K562 (cell line): Measurements from ENCODE around the gene CCL13. TPM values are rescaled to one million over a fixed set of nuclear protein-coding genes. Genes with fewer than 3 reads are reported as not detected.

Experiments used
- ATAC-seq: fragments of 200-7000 bp; cut with Tn5 transposase; 3 replicates; pipeline ENCODE4 v1.9.1; 2020; ENCODE audit warnings: moderate library complexity
- BruUV-seq: library from RNA; stranded (reverse); fragments of 400-500 nt; replicated peaks from 2 replicates; lab custom pipeline; 2021; lab: Mats Ljungman, UMichigan
- CTCF ChIA-PET: fragments of 300-600 bp; formaldehyde crosslinking; extraction: SDS; loops from one replicate; lab custom pipeline; 2021; ENCODE audit warnings: low intra/inter-chr PET ratio; lab: Yijun Ruan, JAX
- POLR2A ChIA-PET: fragments of 300-600, 350-650 bp; sonication (Branson Sonifier 250); formaldehyde crosslinking; extraction: SDS; loops from one replicate; lab custom pipeline; 2021; ENCODE audit warnings: antibody characterized with exemption, inconsistent platforms; lab: Yijun Ruan, JAX
- DNase-seq, 4 experiments: peaks; one replicate each; pipeline versions ENCODE4 v3.0.0 to v3.0.0-alpha.2; 2011 to 2018; ENCODE audit warnings: low spot score in 3 of 4, mixed read lengths in 3 of 4; ENCODE audit errors: extremely low read depth in 1 of 4
- FAIRE-seq: peaks from 2 replicates; lab custom pipeline; 2011; peaks lifted over from hg19 to GRCh38; lab: Jason Lieb, UNC
- H2AFZ ChIP-seq: 2 replicates; pipeline ENCODE4 v1.6.0; 2011; ENCODE audit warnings: low read depth, low read length, control low read depth, inconsistent platforms
- H3K27ac ChIP-seq: fragments of 200-600 bp; 3 replicates; pipeline ENCODE4 v1.8.0; 2011; ENCODE audit warnings: low read depth, mild to moderate bottlenecking, control low read depth, inconsistent platforms, low read length, moderate library complexity, mixed read lengths; ENCODE audit errors: extremely low read depth
- H3K27me3 ChIP-seq, 2 experiments: fragments of 300-600 bp in 1 of 2; 2 replicates in 1 of 2; 3 replicates in 1 of 2; pipeline versions ENCODE4 v1.6.0 to v1.8.0; 2011; ENCODE audit warnings: inconsistent platforms in 2 of 2, low read length in 2 of 2, mild to moderate bottlenecking in 1 of 2, mixed read lengths in 1 of 2, moderate library complexity in 1 of 2; ENCODE audit not compliant: control insufficient read depth in 2 of 2, insufficient read depth in 2 of 2
- H3K36me3 ChIP-seq: fragments of 300-600 bp; 3 replicates; pipeline ENCODE4 v1.8.0; 2011; ENCODE audit warnings: mild to moderate bottlenecking, low read length, inconsistent platforms; ENCODE audit not compliant: control insufficient read depth, insufficient read depth
- H3K4me1 ChIP-seq, 2 experiments: fragments of 200-600 bp in 1 of 2; replicated peaks in 1 of 2; 2 replicates in 1 of 2; 3 replicates in 1 of 2; pipeline versions ENCODE4 v1.5.1 to v1.8.0; 2011; ENCODE audit warnings: inconsistent platforms in 2 of 2, low read length in 2 of 2, mild to moderate bottlenecking in 1 of 2, mixed read lengths in 1 of 2, moderate library complexity in 1 of 2; ENCODE audit not compliant: control insufficient read depth in 2 of 2, insufficient read depth in 2 of 2
- H3K4me2 ChIP-seq: 2 replicates; pipeline ENCODE4 v1.6.1; 2011; ENCODE audit warnings: low read length, control low read depth, inconsistent platforms, mixed read lengths; ENCODE audit not compliant: insufficient read depth
- H3K4me3 ChIP-seq: fragments of 200-600 bp; sonication (generic), shearing (Covaris generic); 2 replicates; pipeline ENCODE4 v1.5.1; 2016; ENCODE audit warnings: control low read depth, inconsistent platforms
- H3K79me2 ChIP-seq: fragments of 200-600 bp; 3 replicates; pipeline ENCODE4 v1.8.0; 2011; ENCODE audit warnings: low read length, inconsistent platforms; ENCODE audit not compliant: control insufficient read depth, insufficient read depth
- H3K9ac ChIP-seq, 2 experiments: 2 replicates each; pipeline versions ENCODE4 v1.6.0 to v1.6.1; 2011; ENCODE audit warnings: low read depth in 2 of 2, low read length in 2 of 2, control low read depth in 1 of 2, inconsistent platforms in 1 of 2, mild to moderate bottlenecking in 1 of 2, mixed read lengths in 1 of 2; ENCODE audit not compliant: insufficient read depth in 1 of 2
- H3K9me1 ChIP-seq: one replicate; pipeline ENCODE4 v1.6.0; 2011; ENCODE audit warnings: inconsistent platforms, mild to moderate bottlenecking, low read length, moderate library complexity; ENCODE audit not compliant: control insufficient read depth, insufficient read depth
- H3K9me3 ChIP-seq: replicated peaks from 2 replicates; pipeline ENCODE4 v1.5.1; 2011; ENCODE audit warnings: low read depth, low read length, inconsistent platforms; ENCODE audit not compliant: control insufficient read depth, insufficient read depth
- H4K20me1 ChIP-seq: replicated peaks from 2 replicates; pipeline ENCODE4 v1.6.1; 2011; ENCODE audit warnings: low read length, inconsistent platforms, mixed read lengths; ENCODE audit not compliant: control insufficient read depth, insufficient read depth
- ARID1B ChIP-seq: fragments of 450-650 bp; IDR thresholded peaks from 2 replicates; pipeline ENCODE4 v1.6.1; 2016; ENCODE audit warnings: antibody characterized with exemption, mild to moderate bottlenecking, inconsistent platforms
- HDAC8 ChIP-seq: fragments of 450-650 bp; IDR thresholded peaks from 2 replicates; pipeline ENCODE4 v1.6.1; 2016; ENCODE audit warnings: mild to moderate bottlenecking, missing genetic modification characterization, moderate library complexity, missing compliant biosample characterization
- HNRNPL ChIP-seq: fragments of 200-400 bp; formaldehyde crosslinking; IDR thresholded peaks from 2 replicates; pipeline ENCODE4 v1.6.1; 2017; ENCODE audit warnings: low read depth, mild to moderate bottlenecking, low read length
- MTA3 ChIP-seq: fragments of 450-650 bp; formaldehyde crosslinking; IDR thresholded peaks from 2 replicates; pipeline ENCODE4 v1.6.1; 2017; ENCODE audit warnings: mild to moderate bottlenecking, borderline replicate concordance
- NR2C2 ChIP-seq, 2 experiments: fragments of 200-800 bp in 1 of 2; sonication (Bioruptor generic) in 1 of 2; sonication (generic) in 1 of 2; formaldehyde crosslinking in 1 of 2; IDR thresholded peaks; 2 replicates each; pipeline versions ENCODE4 v1.6.1 to v1.8.0; 2016 to 2022; ENCODE audit warnings: mild to moderate bottlenecking in 1 of 2, missing compliant biosample characterization in 1 of 2, missing genetic modification characterization in 1 of 2, missing genetic modification reagents in 1 of 2
- PATZ1 ChIP-seq: fragments of 250-450 bp; sonication (Bioruptor Pico); IDR thresholded peaks from 2 replicates; pipeline ENCODE4 v1.5.0; 2020; ENCODE audit warnings: mild to moderate bottlenecking, borderline replicate concordance
- PYGO2 ChIP-seq: fragments of 450-650 bp; IDR thresholded peaks from 2 replicates; pipeline ENCODE4 v1.6.1; 2016; ENCODE audit warnings: mild to moderate bottlenecking, missing genetic modification characterization, moderate library complexity, missing compliant biosample characterization
- RB1 ChIP-seq: fragments of 450-650 bp; IDR thresholded peaks from 2 replicates; pipeline ENCODE4 v1.6.1; 2017; ENCODE audit warnings: low read depth, mild to moderate bottlenecking
- SMARCA4 ChIP-seq: fragments of 450-650 bp; IDR thresholded peaks from 2 replicates; pipeline ENCODE4 v1.6.1; 2016
- ZKSCAN3 ChIP-seq: fragments of 250-450 bp; sonication (Bioruptor Pico); IDR thresholded peaks from 2 replicates; pipeline ENCODE4 v1.4.0; 2020
- ZNF217 ChIP-seq: sonication (generic); formaldehyde crosslinking; IDR thresholded peaks from 2 replicates; pipeline ENCODE4 v1.8.0; 2022; ENCODE audit warnings: mild to moderate bottlenecking, missing genetic modification reagents
- ZNF57 ChIP-seq: fragments of 450-650 bp; formaldehyde crosslinking; IDR thresholded peaks from 2 replicates; pipeline ENCODE4 v1.4.0; 2020; ENCODE audit warnings: mild to moderate bottlenecking, moderate library complexity
- WGBS: fragments of 100-300 bp; shearing (Covaris generic); methylation state at CpG from one replicate; pipeline ENCODE4 v1.1.6; 2016; ENCODE audit warnings: low coverage, mixed read lengths; ENCODE audit not compliant: insufficient coverage; ENCODE audit errors: missing lambda C conversion rate; 5-methylcytosine and 5-hydroxymethylcytosine counted together
- in situ Hi-C: fragments of 300-500 bp; cut with MboI; formaldehyde crosslinking; loops from 4 replicates; pipeline ENCODE4 v1.15.0; 2018; ENCODE audit warnings: inconsistent platforms, mixed read lengths
- intact Hi-C: fragments of 100-400 bp; cut with micrococcal nuclease; formaldehyde crosslinking; loops from 2 replicates; pipeline ENCODE4 v1.14.2; 2022
- polyA plus RNA-seq, 8 experiments: library from polyadenylated mRNA; depleted of rRNA in 4 of 8; stranded (reverse) in 5 of 8; unstranded in 3 of 8; fragments of >200 nt; fragmentation: Nextera tagmentation in 2 of 8; fragmentation: Illumina TruSeq in 1 of 8; extraction: Ambion mirVana in 2 of 8; extraction: Trizol in 1 of 8; gene quantifications; 2 replicates each; pipeline versions ENCODE4 v1.2.1 to v1.2.3, GENCODE V29; 2011 to 2014; ENCODE audit warnings: inconsistent platforms in 1 of 8, missing spikeins in 1 of 8
- total RNA-seq, 7 experiments: library from RNA; depleted of rRNA in 6 of 7; stranded (reverse); fragments of >200 nt in 6 of 7; fragmentation: Illumina TruSeq in 2 of 7; extraction: Trizol in 2 of 7; gene quantifications; 2 replicates each; pipeline versions ENCODE4 v1.2.1 to v1.2.3, GENCODE V29; 2011 to 2021; ENCODE audit warnings: low replicate concordance in 1 of 7

Gene CCL13
- total and polyA plus RNA-seq, 9 of the 15 experiments (the other 6 are each of a cell fraction or from before 2014, with no cell fraction given): not detected

- Histone ChIP-seq H3K9me1 (no peaks in the 10 kb centered on the region), H3K4me2 (no peak overlapping the region), H3K4me1 (no peaks in the 10 kb centered on the region; a peak in 1 of 5 replicates), H3K27me3 (peaks cover 0 to 6% of the 10 kb centered on the region in 2 experiments; a peak in 2 of 5 replicates), H4K20me1 (no peaks in the 10 kb centered on the region), H3K9me3 (no peaks in the 10 kb centered on the region), H3K27ac (no peak overlapping the region), H3K9ac (no peak overlapping the region), H3K79me2 (no peaks in the 10 kb centered on the region), H3K36me3 (no peaks in the 10 kb centered on the region), H3K4me3 (no peak overlapping the region), H2AFZ (no peak overlapping the region)
- intact Hi-C loops (no loop called here), in situ Hi-C loops (no loop called here)
- ATAC-seq (no peak), DNase-seq (no peak), FAIRE-seq (no peak)
- 27% methylated on average over 3 of the region's 3 CpGs for WGBS
- no TSS peak for BruUV-seq
- ChIA-PET CTCF (no interaction called here), POLR2A (no interaction called here)
- no peak for TF ChIP-seq ARID1B
- no peak for TF ChIP-seq RB1
- no peak for TF ChIP-seq HDAC8 (tag)
- no peak for TF ChIP-seq MTA3
- no peak for TF ChIP-seq SMARCA4
- TF ChIP-seq ZKSCAN3 (CRISPR knock-in tag): no peak
- no peak for TF ChIP-seq ZNF57 (CRISPR knock-in tag)
- no peak for TF ChIP-seq HNRNPL
- TF ChIP-seq NR2C2 (CRISPR knock-in tag; IDR thresholded peaks at IDR 0.05): no peak
- TF ChIP-seq NR2C2 (tag; IDR thresholded peaks at IDR 0.05): no peak
- no peak for TF ChIP-seq PATZ1 (CRISPR knock-in tag)
- no peak for TF ChIP-seq PYGO2
- no peak for TF ChIP-seq ZNF217
Measured at GRCh38 chr17:34369571-34369970, 13.3 kb downstream of the CCL13 start.
